Activated naive CD4-positive, alpha-beta T cell treated with anti-CD3 and anti-CD28 coated beads, Interleukin-2, amount 10 ng/mL, durations not matched to agents 7 days and 5 days (primary cell): ENCODE results near the gene GRIN2C.

Experiments used
- CTCF ChIA-PET: fragments of 350-600 bp; sonication (Branson Sonifier 250); formaldehyde crosslinking; loops from one replicate; lab custom pipeline; 2021; ENCODE audit warnings: antibody characterized with exemption; lab: Charles Lee
- DNase-seq: peaks from one replicate; pipeline ENCODE4 v3.0.0-alpha.2; 2020
- H3K27ac Mint-ChIP-seq: one replicate; pipeline ENCODE4 v1.8.0; 2021; ENCODE audit warnings: mild to moderate bottlenecking, moderate library complexity, mixed read lengths
- H3K27me3 Mint-ChIP-seq: one replicate; pipeline ENCODE4 v1.8.0; 2021; ENCODE audit warnings: mild to moderate bottlenecking, mixed read lengths
- H3K36me3 Mint-ChIP-seq: one replicate; pipeline ENCODE4 v1.8.0; 2021; ENCODE audit warnings: mixed read lengths
- H3K4me1 Mint-ChIP-seq: one replicate; pipeline ENCODE4 v1.8.0; 2021; ENCODE audit warnings: mixed read lengths
- H3K4me3 Mint-ChIP-seq: one replicate; pipeline ENCODE4 v1.8.0; 2021; ENCODE audit warnings: mild to moderate bottlenecking, moderate library complexity, mixed read lengths
- H3K9me3 Mint-ChIP-seq: one replicate; pipeline ENCODE4 v1.8.0; 2021; ENCODE audit warnings: mixed read lengths

The GRIN2C gene

GRCh38 chr17:74854792-74855191 is 4.9 kb downstream of the GRIN2C start:
- H3K9me3 Mint-ChIP-seq = no peaks in the 10 kb centered on the region
- peaks cover 95% of the 10 kb centered on the region for H3K27me3 Mint-ChIP-seq
- CTCF ChIA-PET = interaction anchor here (1.4 to 13.6 kb wide), 3 partner anchors 7 to 63 kb away, joined by 3 to 184 read pairs (median 5); no protein-coding TSS in a partner anchor
- no peak for DNase-seq
- H3K4me1 Mint-ChIP-seq = peaks cover 18% of the 10 kb centered on the region
- H3K36me3 Mint-ChIP-seq = no peaks in the 10 kb centered on the region
- no peak overlapping the region for H3K4me3 Mint-ChIP-seq
- no peak overlapping the region for H3K27ac Mint-ChIP-seq

- H3K36me3 Mint-ChIP-seq = no peaks in the 10 kb centered on the region
- H3K9me3 Mint-ChIP-seq = no peaks in the 10 kb centered on the region
- H3K4me1 Mint-ChIP-seq = peaks cover 12% of the 10 kb centered on the region
- DNase-seq = no peak
- CTCF ChIA-PET = interaction anchor here (0.9 to 1.6 kb wide), 3 partner anchors 9 to 63 kb away, joined by 3 to 5 read pairs (median 3); no protein-coding TSS in a partner anchor
- peaks cover 95% of the 10 kb centered on the region for H3K27me3 Mint-ChIP-seq
- H3K27ac Mint-ChIP-seq = no peak overlapping the region
- no peak overlapping the region for H3K4me3 Mint-ChIP-seq
These were observed 6.0 kb downstream of the GRIN2C start for GRCh38 chr17:74853669-74854068.

- CTCF ChIA-PET = interaction anchor here (0.9 to 1.5 kb wide), 3 partner anchors 9 to 106 kb away, joined by 3 to 8 read pairs (median 3); no protein-coding TSS in a partner anchor
- Mint-ChIP-seq H3K4me1 (peaks cover 12% of the 10 kb centered on the region), H3K27me3 (peaks cover 90% of the 10 kb centered on the region), H3K36me3 (no peaks in the 10 kb centered on the region), H3K4me3 (peak overlapping the region; percentile 66), H3K27ac (no peak overlapping the region), H3K9me3 (no peaks in the 10 kb centered on the region)
- no peak for DNase-seq
These were observed 6.7 kb downstream of the GRIN2C start for GRCh38 chr17:74853048-74853397.

GRCh38 chr17:74852237-74853047 is 7.2 kb downstream of the GRIN2C start:
- CTCF ChIA-PET = interaction anchor here (0.6 to 1.5 kb wide), 5 partner anchors 10 to 398 kb away, joined by 3 to 8 read pairs (median 3); no protein-coding TSS in a partner anchor
- Mint-ChIP-seq H3K36me3 (no peaks in the 10 kb centered on the region), H3K9me3 (no peaks in the 10 kb centered on the region), H3K27ac (no peak overlapping the region), H3K27me3 (peaks cover 84% of the 10 kb centered on the region), H3K4me3 (peak overlapping the region; percentile 66), H3K4me1 (peaks cover 12% of the 10 kb centered on the region)
- peak; percentile 80 for DNase-seq

- Mint-ChIP-seq H3K4me1 (peaks cover 12% of the 10 kb centered on the region), H3K27me3 (peaks cover 77% of the 10 kb centered on the region), H3K36me3 (no peaks in the 10 kb centered on the region), H3K27ac (no peak overlapping the region), H3K9me3 (no peaks in the 10 kb centered on the region), H3K4me3 (no peak overlapping the region)
- CTCF ChIA-PET = interaction anchor here (0.6 to 1.5 kb wide), 4 partner anchors 10 to 397 kb away, joined by 3 to 8 read pairs (median 3); no protein-coding TSS in a partner anchor
- no peak for DNase-seq
These were observed 8.0 kb downstream of the GRIN2C start for GRCh38 chr17:74851612-74852236.

GRCh38 chr17:74850914-74851313 is 8.8 kb downstream of the GRIN2C start:
- H3K27me3 Mint-ChIP-seq = peaks cover 69% of the 10 kb centered on the region
- H3K4me1 Mint-ChIP-seq = peaks cover 12% of the 10 kb centered on the region
- H3K4me3 Mint-ChIP-seq = no peak overlapping the region
- no peaks in the 10 kb centered on the region for H3K36me3 Mint-ChIP-seq
- CTCF ChIA-PET = interaction anchor here (0.9 to 1.2 kb wide), 2 partner anchors 11 to 60 kb away, joined by 4 read pairs; no protein-coding TSS in a partner anchor
- no peak overlapping the region for H3K27ac Mint-ChIP-seq
- H3K9me3 Mint-ChIP-seq = no peaks in the 10 kb centered on the region
- no peak for DNase-seq

GRCh38 chr17:74850310-74850709 is 9.4 kb downstream of the GRIN2C start:
- Mint-ChIP-seq H3K4me3 (no peak overlapping the region), H3K27me3 (peaks cover 66% of the 10 kb centered on the region), H3K9me3 (no peaks in the 10 kb centered on the region), H3K27ac (no peak overlapping the region), H3K36me3 (no peaks in the 10 kb centered on the region), H3K4me1 (peaks cover 12% of the 10 kb centered on the region)
- CTCF ChIA-PET = interaction anchor here (0.9 to 1.2 kb wide), 3 partner anchors 10 to 59 kb away, joined by 3 to 4 read pairs (median 4); no protein-coding TSS in a partner anchor
- DNase-seq = no peak

GRCh38 chr17:74848656-74849399 is 10.9 kb downstream of the GRIN2C start:
- Mint-ChIP-seq H3K4me3 (no peak overlapping the region), H3K36me3 (no peaks in the 10 kb centered on the region), H3K4me1 (peaks cover 10% of the 10 kb centered on the region), H3K27me3 (peaks cover 58% of the 10 kb centered on the region), H3K9me3 (no peaks in the 10 kb centered on the region), H3K27ac (no peak overlapping the region)
- DNase-seq = no peak
- CTCF ChIA-PET = interaction anchor here (1.4 to 1.9 kb wide), 2 partner anchors 15 to 58 kb away, joined by 3 to 4 read pairs; no protein-coding TSS in a partner anchor

- Mint-ChIP-seq H3K27me3 (peaks cover 60% of the 10 kb centered on the region), H3K4me1 (peaks cover 4% of the 10 kb centered on the region), H3K36me3 (peaks cover 2% of the 10 kb centered on the region), H3K27ac (no peak overlapping the region), H3K4me3 (no peak overlapping the region), H3K9me3 (no peaks in the 10 kb centered on the region)
- CTCF ChIA-PET = no interaction called here
- DNase-seq = no peak
These were observed 13.1 kb downstream of the GRIN2C start for GRCh38 chr17:74846621-74847020.

GRCh38 chr17:74843352-74843627 is 16.4 kb downstream of the GRIN2C start:
- CTCF ChIA-PET = interaction anchor here (0.9 to 3.3 kb wide), 6 partner anchors 11 to 107 kb away, joined by 3 to 22 read pairs (median 5); no protein-coding TSS in a partner anchor
- Mint-ChIP-seq H3K4me3 (no peak overlapping the region), H3K27ac (no peak overlapping the region), H3K36me3 (peaks cover 2% of the 10 kb centered on the region), H3K27me3 (peaks cover 44% of the 10 kb centered on the region), H3K4me1 (peaks cover 13% of the 10 kb centered on the region), H3K9me3 (no peaks in the 10 kb centered on the region)
- DNase-seq = no peak

- Mint-ChIP-seq H3K36me3 (peaks cover 2% of the 10 kb centered on the region), H3K27ac (no peak overlapping the region), H3K9me3 (no peaks in the 10 kb centered on the region), H3K4me1 (peaks cover 13% of the 10 kb centered on the region), H3K27me3 (peaks cover 44% of the 10 kb centered on the region), H3K4me3 (no peak overlapping the region)
- CTCF ChIA-PET = interaction anchor here (0.9 to 3.3 kb wide), 6 partner anchors 11 to 106 kb away, joined by 3 to 22 read pairs (median 5); no protein-coding TSS in a partner anchor
- no peak for DNase-seq
These were observed 16.9 kb downstream of the GRIN2C start for GRCh38 chr17:74842599-74843351.

GRCh38 chr17:74842146-74842598 is 17.5 kb downstream of the GRIN2C start:
- Mint-ChIP-seq H3K4me3 (no peak overlapping the region), H3K9me3 (no peaks in the 10 kb centered on the region), H3K27ac (no peak overlapping the region), H3K27me3 (peaks cover 44% of the 10 kb centered on the region), H3K36me3 (peaks cover 2% of the 10 kb centered on the region), H3K4me1 (peaks cover 13% of the 10 kb centered on the region)
- no peak for DNase-seq
- CTCF ChIA-PET = interaction anchor here (0.9 to 3.3 kb wide), 6 partner anchors 12 to 51 kb away, joined by 4 to 22 read pairs (median 6); no protein-coding TSS in a partner anchor
